COLO668 (cell line): Measurements from ENCODE around the gene SH2D5.

Experiments used
- DNase-seq: peaks from one replicate; lab custom pipeline; 2025; ENCODE audit not compliant: unreplicated experiment; lab: John Stamatoyannopoulos, UW

Gene SH2D5

DNA sequence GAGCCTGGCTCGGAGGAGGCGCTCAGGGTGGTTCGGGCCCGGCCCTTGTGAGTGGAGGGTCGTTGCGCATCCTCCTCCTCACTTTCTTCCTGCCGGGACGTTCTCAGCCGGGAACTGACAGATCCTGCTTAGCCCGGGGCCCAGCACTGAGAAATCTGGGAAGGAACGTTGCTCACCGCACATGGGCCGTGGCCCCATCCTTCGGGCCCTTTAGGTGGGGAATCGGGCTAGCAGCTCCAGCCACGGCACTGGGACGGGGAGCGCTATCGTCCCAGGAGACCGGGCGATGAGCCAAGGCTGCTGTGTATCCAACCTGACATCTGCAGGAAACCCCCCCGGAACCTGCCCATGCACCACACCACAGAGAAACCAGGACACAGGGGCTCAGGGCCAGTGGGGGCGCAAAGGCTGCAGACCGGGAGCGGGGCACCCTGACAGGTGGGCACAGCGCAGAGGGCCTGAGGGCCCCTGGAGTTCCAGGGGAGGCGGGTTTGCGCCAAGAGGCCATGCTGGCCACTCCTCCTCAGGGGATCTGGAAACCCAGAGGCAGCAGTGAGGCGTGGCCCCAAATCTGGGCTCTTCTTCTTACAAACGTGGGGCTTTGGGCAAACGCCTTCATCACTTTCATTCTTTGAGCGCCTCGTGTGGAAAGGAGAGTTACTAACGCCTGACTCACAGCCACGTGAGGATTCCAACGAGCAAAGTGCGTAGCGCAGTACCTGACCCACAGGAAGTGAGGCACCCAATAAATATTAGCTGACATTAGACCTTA lies at the start of gene SH2D5:
Gene SH2D5, minus strand, starts transcription at position 116 of the 772 bp plus-strand sequence. CDS start 4,659 bp downstream, outside the sequence.
- peak; percentile 82 for DNase-seq

DNA sequence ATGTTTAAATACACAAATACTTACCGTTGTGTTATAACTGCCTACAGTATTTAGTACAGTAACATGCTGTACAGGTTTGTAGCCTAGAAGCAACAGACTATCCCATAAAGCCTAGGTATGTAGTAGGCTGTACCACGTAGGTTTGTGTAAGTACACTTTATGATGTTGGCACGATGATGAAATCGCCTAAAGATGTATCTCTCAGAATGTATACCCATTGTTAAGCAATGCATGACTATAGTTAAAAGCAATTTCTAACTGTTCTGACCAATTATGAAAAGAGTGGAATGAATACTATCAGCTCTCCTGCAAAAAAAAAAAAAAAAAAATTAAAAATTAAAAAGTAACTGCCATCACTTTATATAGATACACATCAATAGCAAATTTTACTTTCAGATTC lies 43.2 kb upstream of the SH2D5 start:
- DNase-seq = no peak

DNA sequence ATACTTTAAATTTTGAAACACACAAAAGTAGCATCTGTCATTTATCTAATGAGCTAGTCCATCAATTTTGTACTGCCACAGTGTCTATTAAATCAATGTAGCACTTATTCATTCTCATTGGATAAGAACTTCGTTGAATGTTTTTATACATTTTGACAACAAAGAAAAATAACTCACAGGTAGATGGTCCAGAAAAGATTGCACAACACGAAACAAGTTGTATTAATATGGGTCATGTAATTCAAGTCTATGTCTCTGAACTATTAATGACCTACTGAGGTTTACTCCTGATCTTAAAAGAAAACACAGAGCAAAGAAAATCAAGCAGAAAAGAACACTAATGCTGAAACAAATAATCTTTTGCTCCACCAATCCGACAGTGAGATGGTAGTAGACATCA lies 39.3 kb upstream of the SH2D5 start:
- no peak for DNase-seq

DNA sequence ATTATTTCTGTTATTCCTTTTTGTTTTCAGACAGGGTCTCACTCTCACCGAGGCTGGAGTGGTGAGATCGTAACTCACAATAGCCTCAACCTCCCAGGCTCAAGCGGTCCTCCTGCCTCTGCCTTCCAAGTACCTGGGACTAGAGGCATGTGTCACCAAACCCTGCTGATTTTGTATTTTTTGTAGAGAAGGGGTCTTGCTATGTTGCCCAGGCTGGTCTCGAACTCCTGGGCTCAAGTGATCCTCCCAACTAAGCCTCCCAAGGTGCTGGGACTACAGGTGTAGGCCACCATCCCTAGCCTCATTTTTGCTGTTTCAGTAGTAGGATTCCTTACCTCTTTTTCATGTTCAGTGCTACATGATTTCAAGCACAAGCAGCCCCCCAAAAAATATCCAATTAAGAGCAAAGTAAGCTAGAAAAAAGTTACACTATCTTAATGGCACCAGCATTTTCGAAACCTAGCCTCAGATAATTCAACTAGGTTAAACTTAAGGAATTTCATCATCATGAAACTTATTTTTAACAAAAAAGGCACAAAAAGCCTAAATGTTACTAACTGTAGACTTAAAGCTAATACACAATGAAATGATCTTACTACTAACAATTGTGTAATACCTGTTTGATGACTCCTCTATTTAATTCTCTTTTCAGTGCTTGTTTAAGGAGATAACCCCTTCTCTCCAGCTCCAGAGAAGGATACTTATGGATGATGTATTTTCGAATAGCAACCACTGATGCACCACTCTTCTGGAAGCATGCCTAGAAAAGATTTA lies 38.0 kb upstream of the SH2D5 start:
- DNase-seq = no peak

DNA sequence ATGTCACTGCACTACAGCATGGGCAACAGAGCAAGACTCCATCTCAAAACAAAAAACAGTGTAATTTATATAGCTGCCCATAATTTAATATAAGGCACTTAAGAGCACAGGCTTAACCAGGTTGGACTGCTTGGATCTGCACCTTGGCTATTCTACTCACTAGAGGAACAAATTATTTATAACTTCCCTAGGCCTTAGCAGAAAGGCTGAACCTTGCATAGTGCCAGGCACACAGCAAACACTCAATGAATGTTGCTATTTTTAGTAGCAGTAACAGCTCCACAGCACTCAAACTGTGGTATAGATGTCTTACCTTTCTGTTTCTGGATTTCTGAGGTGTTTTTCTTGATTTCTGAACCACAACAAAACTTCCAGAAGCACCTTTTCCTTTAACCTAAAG lies 34.8 kb upstream of the SH2D5 start:
- DNase-seq = no peak

DNA sequence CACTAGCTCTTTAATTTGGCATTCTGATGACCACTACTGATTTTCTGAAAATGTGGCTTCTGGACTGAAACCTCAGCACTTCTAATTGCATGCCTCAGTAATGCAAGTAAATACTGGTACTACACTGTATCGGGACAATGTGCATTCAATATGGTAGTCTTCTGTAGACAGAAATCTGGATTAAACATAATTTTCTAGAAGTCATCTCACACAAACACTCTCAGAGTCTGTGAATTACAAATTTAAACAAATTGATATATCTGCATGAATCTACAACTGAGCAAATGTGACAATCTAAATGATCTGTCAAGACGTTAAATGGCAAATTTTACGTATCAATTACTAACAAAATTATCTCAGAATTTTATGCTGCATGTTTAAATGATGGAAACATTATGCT lies 30.9 kb upstream of the SH2D5 start:
- no peak for DNase-seq

DNA sequence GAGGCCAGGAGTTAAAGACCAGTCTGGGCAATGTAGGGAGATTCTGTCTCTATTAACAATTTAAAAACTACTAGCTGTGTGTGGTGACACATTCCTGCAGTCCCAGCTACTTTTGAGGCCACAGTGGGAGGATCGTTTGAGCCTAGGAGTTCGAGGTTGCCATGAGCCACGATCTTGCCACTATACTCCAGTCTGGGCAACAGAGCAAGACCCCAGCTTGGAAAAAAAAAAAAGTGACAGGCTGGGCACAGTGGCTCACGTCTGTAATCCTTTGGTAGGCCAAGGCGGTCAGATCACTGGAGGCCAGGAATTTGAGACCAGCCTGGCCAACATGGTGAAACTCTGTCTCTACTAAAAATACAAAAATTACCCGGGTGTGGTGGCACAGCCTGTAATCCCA lies 27.8 kb upstream of the SH2D5 start:
- no peak for DNase-seq

DNA sequence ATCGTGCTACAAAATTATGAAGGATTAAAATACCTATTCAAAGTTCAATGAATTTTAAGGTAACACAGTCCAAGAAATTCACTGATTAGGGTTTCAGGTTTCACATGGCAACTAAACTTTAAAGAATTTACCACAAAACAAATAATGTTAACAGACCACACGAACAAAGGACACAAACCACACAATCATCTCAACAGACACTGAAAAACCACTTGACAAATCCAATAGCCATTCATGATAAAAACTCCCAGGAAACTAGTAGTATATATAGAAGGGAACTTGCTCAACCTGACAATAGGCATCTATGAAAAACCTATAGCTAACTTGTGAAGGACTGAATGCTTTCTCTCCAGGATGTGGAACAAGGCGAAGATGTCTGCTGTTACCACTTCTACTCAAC lies 21.1 kb upstream of the SH2D5 start:
- no peak for DNase-seq

DNA sequence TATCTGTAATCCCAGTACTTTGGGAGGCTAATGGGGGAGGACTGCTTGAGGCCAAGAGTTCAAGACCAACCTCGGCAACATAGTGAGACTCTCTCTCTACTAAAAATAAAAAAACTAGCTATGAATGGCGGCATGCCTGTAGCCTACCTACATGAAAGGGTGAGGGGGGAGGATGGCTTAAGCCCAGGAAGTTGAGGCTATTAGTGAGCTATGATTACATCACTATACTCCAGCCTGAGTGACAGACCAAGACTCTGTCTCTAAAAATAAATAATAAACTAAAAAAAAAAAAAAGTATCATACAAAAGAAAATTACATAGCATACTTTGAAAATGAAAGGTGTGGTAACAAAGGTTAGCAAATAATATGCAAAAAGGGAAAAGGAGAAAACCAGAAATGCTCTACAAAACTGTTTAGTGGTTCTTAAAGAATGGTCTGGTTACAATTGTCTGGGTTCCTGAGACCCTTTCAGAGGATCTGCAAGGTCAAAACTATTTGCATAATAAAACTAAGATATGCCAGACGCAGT lies 19.0 kb upstream of the SH2D5 start:
- DNase-seq = no peak

DNA sequence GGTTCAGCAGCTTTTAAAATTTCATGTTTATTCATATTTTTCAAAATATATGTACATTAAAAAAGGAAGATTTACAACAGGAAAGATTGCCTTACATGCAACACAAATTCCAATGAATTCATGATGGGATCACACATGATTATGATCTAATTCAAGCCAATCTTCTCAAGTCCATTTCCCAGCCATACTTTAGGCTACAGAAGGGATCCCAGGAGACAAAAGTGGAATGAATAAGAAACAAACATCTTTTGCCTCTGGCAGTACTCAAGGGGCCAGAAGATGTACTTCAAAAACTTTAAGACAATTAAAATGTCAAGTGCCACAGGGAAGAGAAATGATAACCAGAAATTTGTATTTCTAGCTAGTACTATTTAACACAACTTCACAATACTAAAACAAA lies 10.2 kb upstream of the SH2D5 start:
- DNase-seq = no peak

DNA sequence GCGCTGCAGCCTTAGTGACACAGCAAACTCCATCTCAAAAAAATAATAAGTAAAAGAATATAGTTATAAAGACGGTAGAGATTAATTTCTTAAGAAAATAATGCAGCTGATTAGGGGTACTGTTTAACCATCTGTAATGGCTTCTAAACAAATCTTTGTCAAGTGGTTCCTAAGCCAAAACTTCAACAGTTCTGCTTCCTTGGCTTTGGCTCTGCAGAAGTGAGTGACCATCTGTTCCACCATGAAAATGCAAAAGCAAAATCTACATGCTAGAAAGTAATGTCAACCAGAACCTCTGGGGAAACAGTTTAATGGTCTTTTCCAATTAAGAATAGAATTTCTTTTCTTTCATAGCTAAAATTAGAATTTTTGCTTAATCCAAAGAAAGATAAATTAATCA lies 8.3 kb upstream of the SH2D5 start:
- no peak for DNase-seq

DNA sequence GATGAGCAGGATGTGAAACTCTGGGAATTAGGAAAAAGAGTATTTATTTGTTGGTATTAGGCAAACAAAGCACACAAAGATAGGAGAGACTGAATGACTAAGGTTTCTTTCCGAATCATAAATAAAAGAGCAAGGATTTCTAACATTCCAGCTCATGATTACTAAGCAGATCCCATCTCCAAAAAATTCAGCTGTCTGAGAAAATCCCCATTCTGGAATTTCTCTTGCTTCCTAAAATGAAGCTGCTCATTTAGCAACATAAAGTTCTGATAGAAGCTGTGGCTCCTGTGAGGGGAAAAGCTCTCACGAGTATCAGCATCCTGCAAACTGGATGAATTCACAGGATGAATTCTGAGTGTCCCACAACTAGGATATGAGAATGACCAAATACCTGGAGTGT lies 6.7 kb upstream of the SH2D5 start:
- no peak for DNase-seq

DNA sequence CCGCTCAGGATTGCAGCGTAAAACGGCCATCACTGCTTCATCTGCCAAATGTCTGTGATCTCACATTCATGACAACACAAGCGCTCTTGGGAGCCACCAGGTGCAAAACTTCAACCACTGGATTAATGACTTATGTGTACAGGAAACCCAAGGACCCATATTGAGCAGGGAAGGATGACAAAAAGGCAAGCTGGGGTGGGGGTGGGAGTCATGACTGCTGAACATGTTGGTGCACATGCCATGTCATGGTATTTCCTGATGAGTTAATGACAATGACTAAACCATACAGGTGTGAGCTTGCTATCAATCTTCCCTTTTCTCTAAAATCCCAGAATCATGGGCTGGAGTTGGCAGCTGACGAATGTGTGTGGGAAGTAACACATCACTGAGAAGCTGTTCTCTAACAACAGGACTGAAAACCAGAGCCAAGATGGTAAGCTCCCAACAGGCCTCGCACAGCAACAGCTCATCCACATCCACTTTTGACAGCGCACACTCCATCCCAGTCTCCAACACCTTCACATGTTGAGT lies 3.1 kb upstream of the SH2D5 start:
- DNase-seq = no peak

DNA sequence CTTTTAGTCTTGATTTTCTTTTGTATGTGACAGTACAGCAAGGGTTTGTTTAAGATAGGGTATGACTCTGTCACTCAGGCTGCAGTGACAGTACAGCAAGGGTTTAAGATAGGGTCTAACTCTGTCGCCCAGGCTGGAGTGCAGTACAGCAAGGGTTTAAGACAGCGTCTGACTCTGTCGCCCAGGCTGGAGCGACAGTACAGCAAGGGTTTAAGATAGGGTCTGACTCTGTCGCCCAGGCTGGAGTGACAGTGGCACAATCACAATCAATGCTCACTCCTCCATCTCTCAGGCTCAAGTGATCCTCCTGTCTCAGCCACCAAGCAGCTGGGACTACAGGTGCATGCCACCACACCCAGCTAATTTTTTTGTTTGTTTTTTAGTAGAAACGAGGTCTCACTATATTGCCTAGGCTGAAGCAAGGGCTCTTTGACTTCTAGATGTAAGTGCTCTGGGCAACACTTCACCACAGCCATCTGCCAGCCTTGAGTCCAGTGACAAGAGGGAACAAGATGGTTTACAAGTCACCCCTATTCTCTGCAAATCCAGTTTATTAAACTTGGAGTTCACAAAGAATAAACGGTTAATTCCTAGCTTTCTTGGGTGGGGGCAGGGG lies 965 bp upstream of the SH2D5 start:
- DNase-seq = peak; percentile 65

DNA sequence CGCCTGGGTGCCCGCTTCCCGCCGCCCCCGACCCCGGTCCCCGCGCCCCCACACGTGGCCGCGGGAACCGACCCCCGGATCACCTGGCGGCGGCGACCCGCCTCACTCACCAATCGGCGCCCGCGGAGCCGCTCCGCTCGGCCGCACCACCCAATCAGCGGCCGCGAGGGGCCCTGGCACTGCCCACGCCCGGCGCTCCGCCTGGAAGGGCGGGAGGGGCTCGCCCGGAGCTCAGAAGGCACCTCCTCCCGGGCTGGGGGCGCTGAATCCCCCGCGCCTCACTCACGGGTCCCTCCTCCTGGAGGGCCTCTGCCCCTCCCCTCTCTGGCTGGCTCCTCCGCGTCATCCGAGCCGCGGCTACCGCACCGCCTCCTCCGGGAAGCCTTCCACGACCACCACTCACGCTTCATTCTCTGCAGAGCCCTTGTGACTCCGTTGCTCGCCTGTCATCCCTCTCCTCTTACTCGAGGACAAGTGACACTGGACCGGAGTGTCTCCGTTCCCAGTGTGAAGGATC lies 374 bp downstream of the SH2D5 start:
- DNase-seq = peak; percentile 75

DNA sequence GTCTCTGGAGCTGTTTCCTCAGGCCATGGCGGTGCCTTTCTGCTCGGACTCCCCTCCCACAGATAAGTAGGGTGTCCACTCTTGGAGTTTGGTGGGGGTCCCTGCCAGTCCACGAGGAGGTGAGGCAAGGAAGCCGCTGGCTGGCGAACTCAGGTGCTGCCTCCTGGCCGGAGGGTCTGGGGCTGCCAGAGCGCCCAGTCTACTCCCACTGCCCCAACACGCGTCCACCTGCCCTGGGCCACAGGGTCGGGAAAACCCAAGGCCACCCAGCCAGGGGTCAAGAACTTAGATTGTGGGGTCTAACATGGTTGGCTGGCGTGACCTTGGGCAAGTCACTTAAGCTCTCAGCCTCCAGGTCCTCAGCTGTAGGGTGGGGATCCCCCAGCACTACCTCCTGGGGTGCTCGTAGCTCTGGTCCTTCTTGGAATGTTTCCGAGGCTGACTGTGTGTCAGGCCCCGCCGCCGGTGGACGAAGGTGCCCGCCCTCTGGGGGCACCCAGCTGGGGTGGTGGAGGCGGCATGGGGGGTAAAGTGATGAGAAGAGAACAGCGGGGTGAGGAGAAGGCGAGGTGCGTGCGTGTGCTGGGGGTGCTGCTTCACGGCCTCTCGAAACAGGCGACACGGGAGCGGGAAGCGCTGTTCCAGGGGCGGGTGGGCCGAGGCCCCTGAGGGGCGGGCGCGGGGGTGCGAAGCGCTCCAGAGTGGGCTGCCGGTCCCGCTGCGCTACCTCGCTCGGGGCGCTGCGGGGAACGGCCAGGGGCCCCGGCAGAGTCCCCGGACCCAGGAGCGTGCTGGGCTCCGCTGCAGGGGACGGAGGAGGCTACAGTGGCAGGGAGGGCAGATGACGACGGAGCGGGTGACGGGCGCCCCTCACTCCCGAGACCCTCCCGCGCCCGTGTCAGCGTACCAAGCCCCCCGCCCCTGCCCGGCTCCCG lies 1.2 kb downstream of the SH2D5 start:
- DNase-seq = no peak

DNA sequence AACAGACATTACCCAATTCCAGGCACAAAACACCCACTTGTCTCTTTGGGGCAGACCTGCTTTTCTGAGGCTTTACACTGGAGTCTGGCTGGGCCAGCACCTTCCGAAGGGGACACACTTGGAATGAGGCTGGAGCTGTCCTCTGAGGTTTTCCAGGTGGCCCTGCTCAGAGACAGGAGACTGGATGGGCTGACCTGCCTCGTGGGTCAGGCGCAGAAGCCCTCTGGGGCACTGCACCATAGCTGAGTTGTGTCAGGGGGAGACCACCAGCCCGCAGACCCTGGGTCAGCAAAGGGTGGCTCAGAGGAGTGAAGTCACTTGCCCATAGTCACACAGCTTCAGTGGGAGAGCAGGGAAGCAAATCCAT lies 1.8 kb downstream of the SH2D5 start:
- no peak for DNase-seq

DNA sequence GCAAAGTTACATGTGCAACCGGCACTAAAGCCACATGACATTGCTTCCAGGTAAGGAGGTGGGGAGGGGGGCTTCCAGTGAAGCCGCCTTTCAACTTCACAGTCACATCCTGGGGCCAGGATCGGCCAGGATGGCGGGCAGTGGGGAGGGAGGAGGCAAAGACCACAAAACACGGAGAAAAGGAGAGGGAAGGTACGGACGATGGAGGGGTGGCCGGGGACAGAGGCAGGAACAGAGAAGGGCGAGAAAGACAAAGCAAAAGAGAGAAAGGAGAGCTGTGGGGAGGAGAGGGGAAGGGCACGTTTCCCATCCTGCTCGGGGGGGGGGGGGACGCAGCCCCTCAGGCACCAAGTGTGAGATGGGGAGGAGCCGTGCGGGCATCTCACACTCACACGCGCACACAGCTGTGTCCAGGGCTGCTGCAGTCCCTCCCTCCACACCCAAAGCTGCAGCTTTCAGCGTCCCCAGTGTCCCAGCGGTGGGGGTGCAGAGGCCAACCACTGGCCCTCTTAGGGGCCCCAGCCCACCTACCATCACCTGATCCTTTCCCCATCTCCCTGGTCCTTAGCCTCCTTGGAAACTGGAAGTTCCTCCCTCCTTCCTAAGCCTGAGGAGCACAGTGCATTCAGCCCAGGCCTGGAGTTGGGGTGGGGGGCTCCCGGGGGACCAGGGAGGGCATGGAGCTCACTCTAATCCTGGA lies 2.4 kb downstream of the SH2D5 start:
- no peak for DNase-seq

DNA sequence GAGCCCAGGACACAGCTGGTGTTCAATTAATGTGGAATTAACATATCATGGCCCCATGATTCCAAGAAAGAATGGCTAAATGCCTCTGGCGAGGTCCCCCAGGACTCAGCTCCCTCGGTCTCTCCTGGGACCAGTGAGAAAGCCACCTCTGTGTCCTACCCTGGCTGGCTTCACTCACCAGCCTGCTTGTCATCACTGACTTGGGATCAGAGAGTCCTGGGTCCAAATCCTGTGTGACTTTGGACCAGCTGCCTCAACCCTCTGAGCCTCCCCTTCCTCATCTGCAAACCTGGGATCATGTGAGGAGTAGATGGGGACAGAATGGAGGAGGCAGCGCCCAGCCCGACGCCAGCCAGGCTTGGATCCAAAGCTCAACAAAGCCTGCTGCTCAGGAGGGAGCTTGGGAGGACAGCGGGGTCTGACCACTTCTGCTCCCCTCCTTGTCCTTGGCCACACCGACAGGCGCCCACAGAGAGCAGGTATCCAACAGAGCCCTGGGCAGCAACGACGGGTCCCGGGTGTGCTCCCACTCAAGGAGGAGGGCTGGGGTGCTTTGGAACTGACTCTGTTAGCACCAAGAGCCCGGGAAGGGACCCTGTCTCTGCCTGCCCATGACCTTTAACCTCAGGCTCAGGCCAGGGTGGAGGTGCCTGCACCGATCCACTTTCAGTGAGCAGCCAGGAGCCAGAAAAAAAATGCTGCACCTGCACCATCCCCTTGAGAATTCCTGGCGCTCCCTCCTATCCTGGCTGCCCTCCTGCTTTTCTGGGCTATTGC lies 3.2 kb downstream of the SH2D5 start:
- DNase-seq = no peak
